Stimulated activated CD4-positive, alpha-beta T cell treated with anti-CD3 and anti-CD28 coated beads, Interleukin-15, amount 100 ng/mL, for 48 hours (primary cell): ENCODE results near the gene FOXI1.

Experiments
- DNase-seq, 2 donors: peaks; one replicate each; pipeline ENCODE4 v3.0.0-alpha.2; 2020; ENCODE audit warnings: low read depth in 2 of 2

Gene FOXI1

DNA sequence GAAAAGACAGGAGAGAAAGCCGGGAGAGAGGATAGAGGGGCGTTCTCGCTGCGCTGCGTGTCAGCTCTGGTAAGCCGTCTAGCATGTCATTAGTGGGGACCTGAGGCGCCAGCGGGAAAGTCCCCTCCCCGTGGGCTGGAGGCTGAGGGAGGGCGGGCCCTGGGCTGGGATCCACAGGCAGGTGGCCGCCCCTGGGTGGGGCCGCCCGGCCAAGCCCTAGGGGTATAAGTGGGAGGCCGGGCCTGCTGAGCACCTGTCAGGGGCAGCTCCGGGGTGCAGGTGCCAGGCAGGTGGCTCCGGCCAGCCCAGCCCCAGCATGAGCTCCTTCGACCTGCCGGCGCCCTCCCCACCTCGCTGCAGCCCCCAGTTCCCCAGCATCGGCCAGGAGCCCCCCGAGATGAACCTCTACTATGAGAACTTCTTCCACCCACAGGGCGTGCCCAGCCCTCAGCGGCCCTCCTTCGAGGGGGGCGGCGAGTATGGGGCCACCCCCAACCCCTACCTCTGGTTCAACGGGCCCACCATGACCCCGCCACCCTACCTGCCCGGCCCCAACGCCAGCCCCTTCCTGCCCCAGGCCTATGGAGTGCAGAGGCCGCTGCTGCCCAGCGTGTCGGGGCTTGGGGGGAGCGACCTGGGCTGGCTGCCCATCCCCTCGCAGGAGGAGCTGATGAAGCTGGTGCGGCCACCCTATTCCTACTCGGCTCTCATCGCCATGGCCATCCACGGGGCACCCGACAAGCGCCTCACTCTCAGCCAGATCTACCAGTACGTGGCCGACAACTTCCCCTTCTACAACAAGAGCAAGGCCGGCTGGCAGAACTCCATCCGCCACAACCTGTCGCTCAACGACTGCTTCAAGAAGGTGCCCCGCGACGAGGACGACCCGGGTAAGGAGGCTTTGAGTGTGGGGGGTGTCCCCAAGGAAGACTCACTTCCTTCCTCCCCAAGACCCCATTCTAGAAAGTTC, at the start of gene FOXI1:
Gene FOXI1, plus strand, starts transcription at position 256 of the 970 bp plus-strand sequence. Its CDS starts 61 bp downstream, at position 317.
- no peak for DNase-seq

DNA sequence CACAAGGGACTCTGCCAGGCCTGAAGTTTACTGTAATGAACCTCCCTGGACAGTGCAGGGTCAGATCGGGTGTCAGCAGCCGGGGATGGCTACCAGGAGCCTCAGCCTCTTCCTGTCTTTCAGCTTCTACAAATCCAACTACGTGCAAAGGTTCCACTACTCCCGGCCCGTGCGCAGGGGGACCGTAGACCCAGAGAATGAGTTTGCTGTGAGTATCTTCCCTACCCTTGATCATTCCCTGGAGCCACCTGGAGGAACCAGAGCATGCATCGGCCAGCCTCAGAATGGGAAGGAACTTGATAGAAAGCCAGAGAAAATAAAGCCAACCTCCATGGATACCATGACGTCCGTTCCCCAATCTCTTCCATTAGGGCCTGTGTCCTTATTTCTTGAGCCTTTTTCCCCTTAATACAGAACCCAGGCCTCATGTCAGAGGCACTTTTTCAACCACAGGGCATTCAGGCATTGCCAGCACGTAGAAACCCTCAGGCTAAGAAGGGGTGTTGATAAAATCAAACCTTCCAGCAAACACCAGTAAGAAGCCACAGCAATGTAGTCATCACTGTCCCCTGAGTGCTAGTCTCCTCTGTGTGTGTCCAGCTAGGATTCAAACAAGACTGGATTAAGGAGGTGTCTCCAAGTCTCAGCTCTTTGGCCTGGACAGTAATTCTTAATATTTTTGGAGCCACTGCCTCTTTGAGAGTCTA, 49.0 kb upstream of the FOXI1 start:
- no peak for DNase-seq

GRCh38 chr5:170057311-170057710, 48.4 kb upstream of the FOXI1 start:
- DNase-seq: no peak

GRCh38 chr5:170059221-170059620, 46.5 kb upstream of the FOXI1 start:
- DNase-seq: no peak

GRCh38 chr5:170067152-170067551, 38.5 kb upstream of the FOXI1 start:
- DNase-seq: no peak

- no peak for DNase-seq
These were observed 38.0 kb upstream of the FOXI1 start for GRCh38 chr5:170067574-170068170.

DNA sequence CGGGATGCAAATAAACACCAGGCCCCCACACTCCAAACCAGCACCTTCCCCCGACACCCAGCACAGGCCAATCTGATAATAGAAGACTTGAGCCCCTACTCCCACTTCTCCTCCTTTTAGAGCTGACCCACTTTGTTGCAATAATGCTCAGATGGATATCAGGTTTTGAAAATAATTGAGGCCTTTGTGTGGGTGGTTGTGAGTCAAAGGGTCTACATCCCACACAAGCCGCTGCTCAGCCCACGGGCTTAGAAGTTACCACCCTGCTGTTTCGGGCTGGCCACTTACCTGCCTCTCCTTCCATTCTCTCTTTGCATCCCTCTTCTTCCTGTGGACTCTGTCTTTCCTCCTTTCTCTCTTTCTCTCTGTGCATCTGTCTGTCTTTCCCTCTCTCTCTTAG, 36.2 kb upstream of the FOXI1 start:
- DNase-seq: no peak

- DNase-seq: peak in 1 of 2 donors; percentile 4
These were observed 34.9 kb upstream of the FOXI1 start for GRCh38 chr5:170070556-170071412.

- no peak for DNase-seq
These were observed 33.9 kb upstream of the FOXI1 start for GRCh38 chr5:170071748-170072147.

GRCh38 chr5:170075696-170076095, 30.0 kb upstream of the FOXI1 start:
- DNase-seq: no peak

GRCh38 chr5:170076211-170076610, 29.5 kb upstream of the FOXI1 start:
- no peak for DNase-seq

DNA sequence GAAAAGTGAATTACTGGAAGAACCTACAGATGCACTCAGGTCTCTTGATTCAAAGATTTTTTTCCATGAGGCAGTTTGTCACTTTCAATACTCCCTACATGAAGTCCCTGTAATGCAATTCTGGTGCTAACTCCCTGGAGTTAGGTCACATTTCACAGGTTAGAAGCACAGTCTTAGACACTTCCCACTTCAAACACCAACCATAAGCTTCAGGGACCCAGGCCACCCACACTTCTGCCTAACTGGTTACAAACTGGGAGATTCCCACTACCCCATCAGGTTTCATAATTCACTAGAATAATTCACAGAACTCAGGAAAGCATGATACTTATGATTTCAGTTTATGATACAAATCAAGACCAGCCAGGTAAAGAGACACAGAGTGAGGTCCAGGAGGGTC, 29.0 kb upstream of the FOXI1 start:
- DNase-seq: no peak

GRCh38 chr5:170077526-170077925, 28.2 kb upstream of the FOXI1 start:
- no peak for DNase-seq

DNA sequence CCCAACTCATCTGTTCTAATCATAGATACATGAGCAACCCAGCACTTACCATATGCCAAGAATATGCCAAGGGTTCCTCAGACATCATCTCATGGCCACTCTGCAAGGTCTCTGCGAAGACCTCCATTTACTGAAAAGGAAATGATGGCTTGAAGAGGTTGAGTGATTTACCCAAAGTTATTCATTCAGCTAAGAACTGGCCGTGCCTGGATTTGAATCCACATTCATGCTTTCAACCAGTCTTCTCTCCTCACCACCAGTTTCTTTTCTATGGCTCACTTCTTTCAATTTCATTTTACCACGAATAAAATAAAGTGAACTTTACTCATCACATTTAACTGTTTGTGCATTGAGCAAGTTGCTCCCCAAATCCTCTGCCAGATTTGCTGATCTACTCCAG, 27.2 kb upstream of the FOXI1 start:
- DNase-seq: no peak

- no peak for DNase-seq
These were observed 26.8 kb upstream of the FOXI1 start for GRCh38 chr5:170078931-170079330.

- no peak for DNase-seq
These were observed 25.5 kb upstream of the FOXI1 start for GRCh38 chr5:170080217-170080616.

GRCh38 chr5:170080786-170081445, 24.8 kb upstream of the FOXI1 start:
- DNase-seq: no peak

DNA sequence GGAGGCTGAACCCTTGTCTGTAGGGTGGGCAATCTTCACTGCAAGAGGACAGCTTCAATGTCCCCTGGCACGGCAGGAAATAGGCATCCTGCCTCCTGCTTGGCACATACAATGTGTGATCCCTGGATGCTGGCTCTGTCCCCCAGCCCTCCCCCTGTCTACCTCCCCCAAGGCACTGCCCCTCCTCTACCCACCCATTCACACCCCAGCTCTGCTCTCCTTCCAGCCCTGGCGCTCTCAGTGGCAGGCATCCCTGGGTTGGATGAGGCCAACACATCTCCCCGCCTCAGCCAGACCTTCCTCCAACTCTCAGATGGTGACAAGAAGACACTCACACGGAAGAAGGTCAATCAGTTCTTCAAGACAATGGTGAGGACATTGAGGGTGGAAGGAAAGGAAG, 24.1 kb upstream of the FOXI1 start:
- no peak for DNase-seq

DNA sequence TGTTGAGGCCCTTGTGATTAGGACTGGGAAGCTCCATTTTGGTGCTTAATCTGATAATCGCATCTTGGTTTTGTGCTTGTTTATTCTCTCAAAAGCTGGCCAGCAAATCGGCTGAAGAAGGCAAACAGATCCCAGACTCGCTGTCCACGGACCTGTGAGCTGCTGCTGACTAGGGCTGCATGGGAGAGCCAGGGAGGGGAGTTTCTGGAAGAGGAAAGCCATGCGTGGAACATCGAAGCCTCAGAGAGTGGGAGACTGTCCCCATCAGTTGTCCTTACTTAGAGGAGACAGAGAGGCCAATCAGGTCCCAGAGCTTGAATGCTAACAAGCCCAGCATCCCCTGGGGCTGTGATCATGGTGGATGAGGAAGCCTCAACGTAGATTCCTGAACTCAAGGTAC, 23.0 kb upstream of the FOXI1 start:
- DNase-seq: no peak

DNA sequence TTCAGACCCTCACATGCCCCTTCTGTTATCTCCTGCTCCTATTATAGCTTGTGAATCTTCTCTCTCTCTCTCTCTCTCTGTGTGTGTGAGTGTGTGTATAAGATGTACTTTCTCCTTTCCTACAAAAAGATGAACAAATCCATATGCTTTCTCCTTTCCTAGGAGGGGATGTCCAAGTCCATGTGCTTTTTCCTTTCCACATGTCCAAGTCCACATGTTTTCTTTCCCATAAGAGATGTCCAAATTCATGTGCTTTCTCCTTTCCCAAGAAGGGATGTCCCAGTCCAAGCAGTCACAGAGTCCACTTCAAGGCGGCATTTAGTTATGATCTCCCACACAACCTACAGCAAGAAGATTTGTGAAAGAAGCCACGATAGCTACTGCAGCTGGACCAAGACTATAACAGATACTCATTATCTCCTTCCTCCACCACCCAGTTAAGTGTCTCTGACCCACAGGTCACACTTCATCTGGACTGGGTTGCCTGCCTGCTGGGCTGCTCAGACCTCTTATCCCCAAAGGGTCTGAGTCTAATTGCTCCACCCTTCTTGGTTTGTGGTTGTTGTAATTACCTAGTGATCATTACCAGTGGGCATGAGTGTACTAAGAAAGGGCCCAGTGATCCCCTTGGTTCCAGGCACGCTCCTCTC, 18.4 kb upstream of the FOXI1 start:
- no peak for DNase-seq
